GM13977 (cell line): ENCODE results near the gene SLC7A8.
"Not testable (repeated sequence)": the region's sequence is repeated elsewhere in the genome, so short reads cannot be mapped to it uniquely, and the experiment has no call there.

ENCODE experiments used
- DNase-seq: peaks from one replicate; pipeline ENCODE4 v3.0.0; 2012; ENCODE audit warnings: low spot score
- in situ Hi-C: fragments of 300-500 bp; cut with MboI; formaldehyde crosslinking; loops from one replicate; pipeline ENCODE4 v1.12.0; 2022; ENCODE audit warnings: low sequenced_read_pairs, low pct_unique_long_range_greater_than_20kb, mixed read lengths, inconsistent platforms; ENCODE audit not compliant: unreplicated experiment
- TF ChIP-seq, protein P1 (sequence below): IDR thresholded peaks from 2 replicates; pipeline ENCODE4 v1.5.1; 2012; ENCODE audit warnings: mild to moderate bottlenecking, control low read depth; ENCODE audit not compliant: insufficient read depth; ENCODE audit errors: extremely low read depth, missing control alignments

Gene SLC7A8

DNA sequence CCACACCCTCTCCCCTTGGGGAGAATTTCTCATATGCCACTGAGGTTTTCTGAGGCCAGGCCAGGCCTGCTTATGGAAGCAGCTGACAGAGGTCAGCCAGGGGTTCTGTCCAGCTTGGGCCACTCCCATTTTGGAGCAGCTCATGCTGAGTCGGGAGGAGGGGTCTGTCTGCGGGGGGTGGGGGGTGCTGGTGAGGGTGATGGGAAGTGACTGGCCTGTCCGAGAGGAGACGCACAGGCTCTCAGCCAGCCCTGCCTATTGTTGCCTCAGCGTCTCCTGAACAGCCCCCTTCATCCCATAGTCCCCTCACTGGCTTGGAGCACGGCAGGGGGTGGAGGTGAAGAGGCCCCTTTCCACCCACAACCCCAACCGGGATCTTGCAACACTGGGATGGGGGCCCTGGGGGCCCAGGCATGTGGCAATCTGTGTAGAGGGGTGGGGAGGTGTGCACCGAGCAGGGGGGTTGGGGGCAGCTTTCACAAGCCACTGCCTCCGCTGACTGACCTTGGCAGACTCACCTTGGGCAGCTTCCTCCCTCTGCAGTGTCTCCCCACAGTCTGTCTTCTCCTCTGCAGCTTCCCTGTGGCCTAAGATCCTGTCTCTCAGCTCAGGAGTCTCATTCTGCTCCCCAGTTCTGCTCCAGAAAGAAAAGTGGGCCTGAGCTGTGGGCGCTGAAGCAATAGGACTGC is 69.9 kb downstream of the SLC7A8 start:
- in situ Hi-C loops, result no loop called here

DNA sequence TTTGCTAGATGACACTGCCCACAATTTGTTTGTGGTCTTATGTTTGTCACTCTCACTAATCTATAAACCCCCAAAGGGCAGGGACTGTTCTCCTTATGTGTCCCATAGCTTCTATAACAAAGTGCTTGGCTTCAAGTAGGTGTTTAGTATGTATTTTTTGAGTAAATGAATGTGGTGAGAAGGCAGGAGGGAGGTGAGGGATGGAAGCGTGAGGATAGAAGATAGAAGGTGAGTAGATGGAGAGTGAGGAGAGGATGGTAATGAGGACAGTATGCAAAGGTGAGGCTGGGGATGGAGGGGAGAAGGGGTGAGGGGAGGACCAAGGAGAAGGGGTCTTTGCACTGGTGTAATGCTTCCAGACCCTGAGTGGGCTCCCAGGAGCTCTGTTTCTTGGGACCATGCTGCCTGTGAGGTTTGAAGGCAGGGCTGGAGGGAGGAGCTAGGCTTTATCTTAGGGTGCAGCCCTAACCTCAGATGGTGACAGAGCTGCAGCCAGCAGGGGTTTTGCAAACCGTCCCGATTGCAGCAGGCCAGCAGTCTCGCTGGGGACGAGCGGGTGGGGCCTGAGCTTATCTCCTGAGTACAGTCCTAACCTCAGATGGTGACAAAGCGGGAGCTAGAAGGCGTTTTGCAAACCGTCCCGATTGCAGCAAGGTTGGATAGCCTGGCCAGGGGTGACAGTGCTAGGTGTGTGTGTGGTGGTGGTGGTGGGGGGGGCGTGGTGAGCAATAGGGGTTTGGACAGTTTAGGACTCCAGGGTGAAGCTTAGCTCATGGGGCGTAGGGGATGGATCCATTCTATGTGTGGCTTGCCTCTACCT is 70.9 kb downstream of the SLC7A8 start:
- DNase-seq, result no peak
- in situ Hi-C loops, result no loop called here
- TF ChIP-seq, protein P1, sequence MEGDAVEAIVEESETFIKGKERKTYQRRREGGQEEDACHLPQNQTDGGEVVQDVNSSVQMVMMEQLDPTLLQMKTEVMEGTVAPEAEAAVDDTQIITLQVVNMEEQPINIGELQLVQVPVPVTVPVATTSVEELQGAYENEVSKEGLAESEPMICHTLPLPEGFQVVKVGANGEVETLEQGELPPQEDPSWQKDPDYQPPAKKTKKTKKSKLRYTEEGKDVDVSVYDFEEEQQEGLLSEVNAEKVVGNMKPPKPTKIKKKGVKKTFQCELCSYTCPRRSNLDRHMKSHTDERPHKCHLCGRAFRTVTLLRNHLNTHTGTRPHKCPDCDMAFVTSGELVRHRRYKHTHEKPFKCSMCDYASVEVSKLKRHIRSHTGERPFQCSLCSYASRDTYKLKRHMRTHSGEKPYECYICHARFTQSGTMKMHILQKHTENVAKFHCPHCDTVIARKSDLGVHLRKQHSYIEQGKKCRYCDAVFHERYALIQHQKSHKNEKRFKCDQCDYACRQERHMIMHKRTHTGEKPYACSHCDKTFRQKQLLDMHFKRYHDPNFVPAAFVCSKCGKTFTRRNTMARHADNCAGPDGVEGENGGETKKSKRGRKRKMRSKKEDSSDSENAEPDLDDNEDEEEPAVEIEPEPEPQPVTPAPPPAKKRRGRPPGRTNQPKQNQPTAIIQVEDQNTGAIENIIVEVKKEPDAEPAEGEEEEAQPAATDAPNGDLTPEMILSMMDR, result no peak

More for the DNA sequence above, 69.9 kb downstream of the SLC7A8 start:
- no peak for DNase-seq
- TF ChIP-seq, protein P1, result no peak

- TF ChIP-seq, protein P1, result no peak
- DNase-seq, result no peak
- in situ Hi-C loops, result no loop called here
Observed at GRCh38 chr14:23110579-23111365, 72.7 kb downstream of the SLC7A8 start.

DNA sequence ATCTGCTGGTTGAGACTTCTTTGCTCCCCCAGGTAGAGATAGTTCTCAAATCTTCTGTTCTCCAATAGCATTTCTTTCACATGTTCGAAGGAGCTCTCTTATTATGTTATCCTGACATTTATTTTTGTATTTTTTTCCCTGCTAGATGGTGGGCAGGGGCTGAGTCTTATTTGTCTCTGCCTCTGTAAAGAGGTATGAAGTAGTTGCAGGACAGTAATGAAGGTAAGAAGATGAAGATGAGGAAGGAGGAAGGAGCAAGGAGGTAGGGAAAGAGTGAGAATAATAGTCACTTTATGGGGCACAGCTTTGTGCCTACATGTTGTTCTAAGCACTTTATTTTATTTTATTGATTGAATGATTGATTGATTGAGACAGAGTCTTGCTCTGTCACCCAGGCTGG is 73.7 kb downstream of the SLC7A8 start:
- DNase-seq, result no peak
- in situ Hi-C loops, result no loop called here
- TF ChIP-seq, protein P1, result no peak

- DNase-seq, in situ Hi-C loops: not testable (repeated sequence)
Observed at GRCh38 chr14:23108169-23108568, 75.3 kb downstream of the SLC7A8 start.

GRCh38 chr14:23107620-23108019 is 75.8 kb downstream of the SLC7A8 start:
- in situ Hi-C loops, DNase-seq: not testable (repeated sequence)

DNA sequence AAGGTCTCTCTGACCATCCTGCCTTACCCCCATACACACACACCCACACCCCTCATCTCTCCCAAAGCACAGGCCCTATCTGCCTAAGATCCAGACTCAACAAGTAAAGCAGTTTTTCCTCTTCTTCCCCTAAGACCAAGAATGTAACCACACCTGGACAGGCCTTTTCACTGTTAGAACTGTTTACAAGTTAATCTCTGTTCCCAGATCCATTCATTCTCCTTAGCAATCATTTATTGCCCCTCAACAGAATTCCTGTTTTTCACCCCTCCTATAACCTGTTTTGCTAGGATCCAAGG is 76.8 kb downstream of the SLC7A8 start:
- in situ Hi-C loops, result no loop called here
- TF ChIP-seq, protein P1, result no peak
- no peak for DNase-seq
